ENCODE results near the gene TXNDC17.

DNA sequence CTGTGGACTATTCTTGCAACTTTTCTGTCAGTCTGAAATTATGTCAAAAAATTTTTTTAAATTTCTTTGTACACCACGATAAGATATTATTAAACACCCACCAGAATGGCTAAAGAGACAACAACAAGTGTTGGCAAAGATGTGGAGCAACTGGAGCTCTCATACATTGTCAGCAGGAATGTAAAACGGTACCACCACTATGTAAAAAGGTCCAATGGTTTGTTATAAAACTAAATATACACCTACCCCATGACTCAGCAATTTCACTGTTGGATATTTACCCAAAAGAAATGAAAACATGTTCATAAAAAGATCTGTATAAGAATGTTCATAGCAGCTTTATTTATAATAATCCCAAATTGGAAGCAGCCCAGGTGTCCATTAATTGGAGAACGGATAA, 7.6 kb upstream of the TXNDC17 start:
- TF ChIP-seq, protein P1, sequence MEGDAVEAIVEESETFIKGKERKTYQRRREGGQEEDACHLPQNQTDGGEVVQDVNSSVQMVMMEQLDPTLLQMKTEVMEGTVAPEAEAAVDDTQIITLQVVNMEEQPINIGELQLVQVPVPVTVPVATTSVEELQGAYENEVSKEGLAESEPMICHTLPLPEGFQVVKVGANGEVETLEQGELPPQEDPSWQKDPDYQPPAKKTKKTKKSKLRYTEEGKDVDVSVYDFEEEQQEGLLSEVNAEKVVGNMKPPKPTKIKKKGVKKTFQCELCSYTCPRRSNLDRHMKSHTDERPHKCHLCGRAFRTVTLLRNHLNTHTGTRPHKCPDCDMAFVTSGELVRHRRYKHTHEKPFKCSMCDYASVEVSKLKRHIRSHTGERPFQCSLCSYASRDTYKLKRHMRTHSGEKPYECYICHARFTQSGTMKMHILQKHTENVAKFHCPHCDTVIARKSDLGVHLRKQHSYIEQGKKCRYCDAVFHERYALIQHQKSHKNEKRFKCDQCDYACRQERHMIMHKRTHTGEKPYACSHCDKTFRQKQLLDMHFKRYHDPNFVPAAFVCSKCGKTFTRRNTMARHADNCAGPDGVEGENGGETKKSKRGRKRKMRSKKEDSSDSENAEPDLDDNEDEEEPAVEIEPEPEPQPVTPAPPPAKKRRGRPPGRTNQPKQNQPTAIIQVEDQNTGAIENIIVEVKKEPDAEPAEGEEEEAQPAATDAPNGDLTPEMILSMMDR (IDR thresholded peaks at IDR 0.05) = no peak
- TF ChIP-seq ZFX (IDR thresholded peaks at IDR 0.05; ENCODE audit: borderline replicate concordance) = no peak
